Upper lobe of right lung (tissue), 1 donor: ENCODE measurements around the gene SGCB. TPM values are rescaled to one million over a fixed set of nuclear protein-coding genes. Genes with fewer than 3 reads are reported as not detected.

Source experiments
- ATAC-seq: fragments of 200-7000 bp; cut with Tn5 transposase; one replicate; pipeline ENCODE4 v1.9.1; 2020; ENCODE audit warnings: mild to moderate bottlenecking, moderate library complexity
- DNase-seq: peaks from one replicate; pipeline ENCODE4 v3.0.0-alpha.2; 2020
- H3K27ac ChIP-seq: fragments of 200-600 bp; one replicate; pipeline ENCODE4 v1.8.0; 2022
- H3K27me3 ChIP-seq: fragments of 200-600 bp; one replicate; pipeline ENCODE4 v1.8.0; 2022; ENCODE audit warnings: mild to moderate bottlenecking
- H3K36me3 ChIP-seq: fragments of 200-600 bp; one replicate; pipeline ENCODE4 v1.8.0; 2022
- H3K4me1 ChIP-seq: fragments of 200-600 bp; one replicate; pipeline ENCODE4 v1.8.0; 2022
- H3K4me3 ChIP-seq: fragments of 200-600 bp; one replicate; pipeline ENCODE4 v1.8.0; 2022; ENCODE audit warnings: mild to moderate bottlenecking
- H3K9me3 ChIP-seq: fragments of 200-600 bp; one replicate; pipeline ENCODE4 v1.8.0; 2022
- CTCF ChIP-seq: fragments of 200-600 bp; IDR thresholded peaks from one replicate; pipeline ENCODE4 v1.8.0; 2022; ENCODE audit warnings: antibody characterized with exemption
- intact Hi-C: fragments of 100-400 bp; cut with DNase I; formaldehyde crosslinking; loops from one replicate; pipeline ENCODE4 v1.11.0; 2022
- total RNA-seq: library from RNA; stranded (reverse); fragmentation: NEBNext Ultra II Directional; extraction: Animal tissue kit (Norgen Biotek cat#: 25700); gene quantifications from one replicate; pipeline ENCODE4 v1.2.1, GENCODE V29; 2021
- donor health status: DM: no; HTN: yes; CAD: no; lungs with severe emphysema.

The SGCB gene
- total RNA-seq, 1 donor from 2014 or later, result 37.1 TPM

DNA sequence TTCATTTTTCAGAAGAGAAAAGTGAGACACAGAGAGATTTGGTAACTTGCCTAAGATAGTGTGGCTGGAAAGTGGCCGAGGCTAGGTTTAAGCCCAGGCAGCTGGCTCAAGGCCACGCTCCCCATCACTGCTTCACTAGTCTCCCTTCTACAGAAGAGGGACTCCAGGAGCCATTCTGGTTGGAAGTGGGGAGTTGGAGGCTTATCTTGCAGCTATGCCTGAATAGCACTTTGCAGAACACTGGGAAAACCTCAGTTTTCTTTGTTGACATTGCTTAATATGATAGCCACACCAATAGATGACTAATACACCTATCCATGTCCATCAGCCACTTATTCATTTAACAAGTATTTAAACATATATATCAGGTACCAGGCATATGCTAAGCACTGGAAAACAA, 36.5 kb downstream of the SGCB start:
- H3K36me3 ChIP-seq, result no peaks in the 10 kb centered on the region
- DNase-seq (no peak), ATAC-seq (no peak)
- intact Hi-C loops, result no loop called here
- H3K4me3 ChIP-seq, result no peak overlapping the region
- TF ChIP-seq CTCF, result no peak
- no peaks in the 10 kb centered on the region for H3K9me3 ChIP-seq
- no peaks in the 10 kb centered on the region for H3K4me1 ChIP-seq
- H3K27ac ChIP-seq, result no peak overlapping the region
- H3K27me3 ChIP-seq, result no peaks in the 10 kb centered on the region

DNA sequence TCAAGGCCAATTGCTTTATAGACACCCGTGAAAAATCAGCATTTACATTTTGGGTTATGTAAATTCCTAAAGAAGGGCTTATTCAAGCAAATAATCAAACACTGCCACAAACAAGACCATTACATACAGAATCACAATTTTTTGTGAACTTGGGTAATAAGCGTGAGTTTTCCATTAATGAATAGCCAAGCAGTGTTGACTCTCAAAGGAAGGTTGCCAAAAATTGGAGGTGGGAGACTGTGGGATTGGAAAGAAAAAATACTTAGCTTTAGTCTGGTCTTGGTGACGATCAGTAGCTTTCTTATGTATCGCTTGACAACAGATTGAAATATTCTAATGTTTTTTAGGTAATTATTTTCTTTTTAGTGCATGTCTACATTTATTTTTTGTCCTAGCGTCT, 38.8 kb downstream of the SGCB start:
- ATAC-seq (no peak), DNase-seq (no peak)
- no peaks in the 10 kb centered on the region for H3K27me3 ChIP-seq
- intact Hi-C loops, result no loop called here
- H3K4me1 ChIP-seq, result no peaks in the 10 kb centered on the region
- no peaks in the 10 kb centered on the region for H3K9me3 ChIP-seq
- no peak overlapping the region for H3K27ac ChIP-seq
- H3K36me3 ChIP-seq, result no peaks in the 10 kb centered on the region
- no peak for TF ChIP-seq CTCF
- H3K4me3 ChIP-seq, result no peak overlapping the region

GRCh38 chr4:51998837-51999236, 39.3 kb downstream of the SGCB start:
- ATAC-seq, result no peak
- intact Hi-C loops, result no loop called here

GRCh38 chr4:51997647-51998046, 40.5 kb downstream of the SGCB start:
- no peak for TF ChIP-seq CTCF

More at GRCh38 chr4:51998837-51999236, 39.3 kb downstream of the SGCB start:
- Histone ChIP-seq H3K4me3 (no peak overlapping the region), H3K9me3 (no peaks in the 10 kb centered on the region), H3K36me3 (no peaks in the 10 kb centered on the region), H3K27ac (no peak overlapping the region), H3K4me1 (no peaks in the 10 kb centered on the region), H3K27me3 (no peaks in the 10 kb centered on the region)
- TF ChIP-seq CTCF, result no peak
- no peak for DNase-seq

GRCh38 chr4:51995647-51996220, 42.4 kb downstream of the SGCB start:
- H3K27ac ChIP-seq, result no peak overlapping the region
- H3K27me3 ChIP-seq, result no peaks in the 10 kb centered on the region
- no peak for TF ChIP-seq CTCF
- no peaks in the 10 kb centered on the region for H3K9me3 ChIP-seq
- DNase-seq, result no peak
- no peaks in the 10 kb centered on the region for H3K36me3 ChIP-seq
- no peak overlapping the region for H3K4me3 ChIP-seq
- intact Hi-C loops, result no loop called here
- no peaks in the 10 kb centered on the region for H3K4me1 ChIP-seq
- no peak for ATAC-seq

More at GRCh38 chr4:51997647-51998046, 40.5 kb downstream of the SGCB start:
- intact Hi-C loops, result no loop called here
- H3K4me1 ChIP-seq, result no peaks in the 10 kb centered on the region
- H3K36me3 ChIP-seq, result no peaks in the 10 kb centered on the region
- DNase-seq (no peak), ATAC-seq (no peak)
- H3K27ac ChIP-seq, result no peak overlapping the region
- H3K4me3 ChIP-seq, result no peak overlapping the region
- H3K27me3 ChIP-seq, result no peaks in the 10 kb centered on the region
- no peaks in the 10 kb centered on the region for H3K9me3 ChIP-seq

Other genes with a start within 250 kb of the SGCB start
- gene DCUN1D4, start 195.1 kb downstream of the SGCB start, total RNA-seq, result 42.7 TPM
- gene LRRC66, start 17.9 kb downstream of the SGCB start, total RNA-seq, result 0.12 TPM
- gene SPATA18, start 13.0 kb upstream of the SGCB start, total RNA-seq, result 17.3 TPM